H1 (cell line): ENCODE data around the gene RNF5. TPM values are rescaled to one million over a fixed set of nuclear protein-coding genes. Genes with fewer than 3 reads are reported as not detected.

ENCODE experiments used
- CTCF ChIA-PET: fragments of 300-600 bp; sonication (Branson Sonifier 250); formaldehyde crosslinking; loops from one replicate; lab custom pipeline; 2021; ENCODE audit not compliant: partially characterized antibody; lab: Charles Lee
- POLR2A ChIA-PET: fragments of 300-600 bp; sonication (Branson Sonifier 250); formaldehyde crosslinking; loops from one replicate; lab custom pipeline; 2021; ENCODE audit warnings: inconsistent platforms; ENCODE audit not compliant: partially characterized antibody; lab: Charles Lee
- DNase-seq, 2 experiments: peaks; one replicate each; pipeline versions ENCODE4 v3.0.0 to v3.0.0-alpha.2; 2010 to 2022; ENCODE audit warnings: low spot score in 2 of 2, low read depth in 1 of 2, mixed read lengths in 1 of 2
- FAIRE-seq: peaks from 2 replicates; lab custom pipeline; 2011; peaks lifted over from hg19 to GRCh38; lab: Jason Lieb, UNC
- H2AFZ ChIP-seq: 2 replicates; pipeline ENCODE4 v1.8.1; 2012; ENCODE audit warnings: low read length, inconsistent platforms
- H2AK5ac ChIP-seq: 2 replicates; pipeline ENCODE4 v1.6.1; 2013; ENCODE audit warnings: low read depth, low read length
- H2BK120ac ChIP-seq: replicated peaks from 2 replicates; pipeline ENCODE3; 2013; ENCODE audit warnings: low read depth, low read length, inconsistent platforms
- H2BK12ac ChIP-seq: 2 replicates; pipeline ENCODE4 v1.6.1; 2013; ENCODE audit warnings: low read depth, low read length
- H2BK15ac ChIP-seq: 2 replicates; pipeline ENCODE4 v1.6.1; 2013; ENCODE audit warnings: low read length
- H2BK20ac ChIP-seq: 2 replicates; pipeline ENCODE4 v1.6.1; 2013; ENCODE audit warnings: low read length
- H2BK5ac ChIP-seq: 2 replicates; pipeline ENCODE4 v1.6.1; 2013; ENCODE audit warnings: low read depth, low read length
- H3K14ac ChIP-seq: 2 replicates; pipeline ENCODE4 v1.6.1; 2013; ENCODE audit warnings: inconsistent platforms; ENCODE audit not compliant: insufficient read length
- H3K18ac ChIP-seq: 2 replicates; pipeline ENCODE4 v1.6.1; 2013; ENCODE audit warnings: low read length; ENCODE audit errors: extremely low read depth
- H3K23ac ChIP-seq: 2 replicates; pipeline ENCODE4 v1.6.1; 2013; ENCODE audit warnings: inconsistent platforms; ENCODE audit not compliant: insufficient read length
- H3K23me2 ChIP-seq: 2 replicates; pipeline ENCODE4 v1.6.1; 2013; ENCODE audit warnings: low read depth, low read length
- H3K27ac ChIP-seq: 2 replicates; pipeline ENCODE4 v1.6.1; 2011; ENCODE audit warnings: low read depth, low read length, inconsistent platforms
- H3K27me3 ChIP-seq, 4 experiments: replicated peaks in 1 of 4; 1 replicate in 1 of 4; 2 replicates in 3 of 4; pipeline versions ENCODE4 v1.6.1 to v1.8.1; 2011 to 2013; ENCODE audit warnings: low read length in 3 of 4, mild to moderate bottlenecking in 3 of 4, inconsistent platforms in 2 of 4, mixed read lengths in 2 of 4, moderate library complexity in 1 of 4; ENCODE audit not compliant: control insufficient read depth in 3 of 4, insufficient read depth in 3 of 4; ENCODE audit errors: extremely low read depth in 1 of 4
- H3K36me3 ChIP-seq, 4 experiments: 2 replicates each; pipeline versions ENCODE4 v1.6.1 to v1.8.1; 2011 to 2013; ENCODE audit warnings: mild to moderate bottlenecking in 4 of 4, low read length in 3 of 4, moderate library complexity in 2 of 4, control low read depth in 1 of 4, inconsistent platforms in 1 of 4; ENCODE audit not compliant: insufficient read depth in 4 of 4, control insufficient read depth in 2 of 4
- H3K4ac ChIP-seq: replicated peaks from 2 replicates; pipeline ENCODE3; 2013; ENCODE audit warnings: low read length, low read depth, mixed read lengths, inconsistent platforms; ENCODE audit not compliant: insufficient read length
- H3K4me1 ChIP-seq, 4 experiments: replicated peaks in 1 of 4; 1 replicate in 1 of 4; 2 replicates in 3 of 4; pipeline versions ENCODE4 v1.6.1 to v1.8.1; 2011 to 2013; ENCODE audit warnings: low read length in 3 of 4, inconsistent platforms in 2 of 4, mixed read lengths in 1 of 4; ENCODE audit not compliant: insufficient read depth in 4 of 4, control insufficient read depth in 3 of 4
- H3K4me2 ChIP-seq, 2 experiments: 2 replicates each; pipeline versions ENCODE4 v1.6.1 to v1.8.1; 2011 to 2013; ENCODE audit warnings: low read depth in 2 of 2, low read length in 2 of 2, control low read depth in 1 of 2, inconsistent platforms in 1 of 2, mild to moderate bottlenecking in 1 of 2; ENCODE audit not compliant: insufficient read depth in 1 of 2
- H3K4me3 ChIP-seq, 4 experiments: fragments of 200-600, 300-600 bp in 1 of 4; sonication (generic), shearing (Covaris generic), sonication (Bioruptor Twin) in 1 of 4; 2 replicates each; pipeline versions ENCODE4 v1.5.1 to v1.8.1; 2011 to 2016; ENCODE audit warnings: low read length in 4 of 4, low read depth in 3 of 4, control low read depth in 2 of 4, inconsistent platforms in 2 of 4, mild to moderate bottlenecking in 2 of 4, mixed read lengths in 1 of 4, moderate library complexity in 1 of 4; ENCODE audit not compliant: insufficient read depth in 2 of 4; ENCODE audit errors: extremely low read depth in 1 of 4
- H3K56ac ChIP-seq: replicated peaks from 2 replicates; pipeline ENCODE3; 2013; ENCODE audit warnings: low read depth, mild to moderate bottlenecking, mixed read lengths, low read length, inconsistent platforms; ENCODE audit not compliant: insufficient read length
- H3K79me1 ChIP-seq: 2 replicates; pipeline ENCODE4 v1.6.1; 2013; ENCODE audit warnings: low read depth, low read length, control low read depth
- H3K79me2 ChIP-seq, 2 experiments: 2 replicates each; pipeline versions ENCODE4 v1.6.1 to v1.8.1; 2012 to 2013; ENCODE audit warnings: low read length in 2 of 2, mild to moderate bottlenecking in 2 of 2, inconsistent platforms in 1 of 2; ENCODE audit not compliant: insufficient read depth in 2 of 2, control insufficient read depth in 1 of 2
- H3K9ac ChIP-seq, 4 experiments: replicated peaks in 1 of 4; 1 replicate in 1 of 4; 2 replicates in 3 of 4; pipeline versions ENCODE4 v1.6.1 to v1.8.1; 2011 to 2013; ENCODE audit warnings: low read depth in 3 of 4, low read length in 3 of 4, control low read depth in 2 of 4, mild to moderate bottlenecking in 2 of 4, moderate library complexity in 2 of 4, inconsistent platforms in 1 of 4; ENCODE audit errors: extremely low read depth in 1 of 4
- H3K9me3 ChIP-seq, 2 experiments: 2 replicates each; pipeline versions ENCODE4 v1.6.1 to v1.8.1; 2012 to 2013; ENCODE audit warnings: mild to moderate bottlenecking in 2 of 2, moderate library complexity in 2 of 2, control low read depth in 1 of 2, inconsistent platforms in 1 of 2, low read depth in 1 of 2, low read length in 1 of 2, mixed read lengths in 1 of 2; ENCODE audit not compliant: insufficient read depth in 2 of 2
- H4K20me1 ChIP-seq, 2 experiments: replicated peaks in 1 of 2; 2 replicates each; pipeline versions ENCODE3 to v1.8.1; 2011 to 2013; ENCODE audit warnings: inconsistent platforms in 2 of 2, low read length in 2 of 2, mild to moderate bottlenecking in 1 of 2; ENCODE audit not compliant: insufficient read depth in 2 of 2, control insufficient read depth in 1 of 2
- H4K5ac ChIP-seq: 2 replicates; pipeline ENCODE4 v1.6.1; 2013; ENCODE audit warnings: low read length, low read depth, mixed read lengths, inconsistent platforms; ENCODE audit not compliant: insufficient read length
- H4K8ac ChIP-seq: 2 replicates; pipeline ENCODE4 v1.8.0; 2013; ENCODE audit warnings: mild to moderate bottlenecking, moderate library complexity, low read length, inconsistent platforms; ENCODE audit not compliant: insufficient read depth; ENCODE audit errors: extremely low read depth
- H4K91ac ChIP-seq: replicated peaks from 2 replicates; pipeline ENCODE3; 2013; ENCODE audit warnings: low read length, mixed read lengths, inconsistent platforms; ENCODE audit not compliant: insufficient read length
- ATF2 ChIP-seq: IDR thresholded peaks from 2 replicates; pipeline ENCODE4 v1.6.1; 2012; ENCODE audit warnings: low read length, inconsistent platforms
- BACH1 ChIP-seq: IDR thresholded peaks from 2 replicates; pipeline ENCODE4 v1.6.1; 2012; ENCODE audit warnings: low read length, improper control_type of control experiment
- CHD2 ChIP-seq: IDR thresholded peaks from 2 replicates; pipeline ENCODE4 v1.6.1; 2012; ENCODE audit warnings: low read length, improper control_type of control experiment
- CREB1 ChIP-seq: IDR thresholded peaks from 2 replicates; pipeline ENCODE4 v1.6.1; 2012; ENCODE audit warnings: inconsistent platforms
- GTF2F1 ChIP-seq: IDR thresholded peaks from 2 replicates; pipeline ENCODE4 v1.6.1; 2012; ENCODE audit warnings: low read depth, low read length, improper control_type of control experiment, borderline replicate concordance
- NANOG ChIP-seq: IDR thresholded peaks from 2 replicates; pipeline ENCODE4 v1.6.1; 2011; ENCODE audit warnings: low read length, low read depth, mild to moderate bottlenecking, inconsistent platforms; ENCODE audit not compliant: insufficient read depth, poor library complexity, severe bottlenecking
- POLR2A ChIP-seq, 2 experiments: IDR thresholded peaks; 1 replicate in 1 of 2; 2 replicates in 1 of 2; pipeline ENCODE4 v1.6.1; 2011; ENCODE audit warnings: low read depth in 2 of 2, low read length in 2 of 2, mild to moderate bottlenecking in 2 of 2; ENCODE audit errors: control extremely low read depth in 1 of 2
- SP2 ChIP-seq: IDR thresholded peaks from 2 replicates; pipeline ENCODE4 v1.6.1; 2012; ENCODE audit warnings: mild to moderate bottlenecking, low read length, inconsistent platforms
- SP4 ChIP-seq: IDR thresholded peaks from 2 replicates; pipeline ENCODE4 v1.6.1; 2012; ENCODE audit warnings: low read length, inconsistent platforms
- ZNF274 ChIP-seq: IDR thresholded peaks from 2 replicates; pipeline ENCODE4 v1.7.0; 2012; ENCODE audit warnings: low read length, borderline replicate concordance; ENCODE audit errors: extremely low read depth
- WGBS, 2 experiments: shearing (Covaris generic) in 1 of 2; methylation state at CpG; one replicate each; pipeline versions ENCODE4 v1.1.6 to v1.1.7; 2013 to 2015; ENCODE audit warnings: low lambda C conversion rate in 2 of 2, mixed read lengths in 2 of 2, inconsistent platforms in 1 of 2, low coverage in 1 of 2, missing lambda C conversion rate in 1 of 2; ENCODE audit not compliant: insufficient replicate concordance in 2 of 2, insufficient coverage in 1 of 2, insufficient read length in 1 of 2; ENCODE audit errors: extremely low coverage in 1 of 2, missing lambda C conversion rate in 1 of 2; 5-methylcytosine and 5-hydroxymethylcytosine counted together
- polyA plus RNA-seq, 7 experiments: library from polyadenylated mRNA; depleted of rRNA in 3 of 7; stranded (reverse) in 5 of 7; unstranded in 2 of 7; fragments of >200 nt in 5 of 7; fragments of 200-250 nt in 2 of 7; gene quantifications; 1 replicate in 5 of 7; 2 replicates in 1 of 7; 4 replicates in 1 of 7; pipeline versions ENCODE4 v1.2.1 to v1.2.3, GENCODE V29; 2011 to 2013; ENCODE audit warnings: missing spikeins in 2 of 7, mixed read lengths in 2 of 7
- total RNA-seq: library from RNA; stranded (reverse); fragmentation: NEBNext Ultra II Directional; extraction: Animal tissue kit (Norgen Biotek cat#: 25700); gene quantifications from 2 replicates; pipeline ENCODE4 v1.2.1, GENCODE V29; 2021

RNF5 gene
- total and polyA plus RNA-seq, 2 of the 8 experiments (the other 6 are each of a cell fraction or from before 2014, with no cell fraction given): 90.0 to 158 TPM

- ChIA-PET POLR2A (interaction anchor here (1.0 to 13.3 kb wide), 7 partner anchors 12 to 91 kb away, joined by 3 to 194 read pairs (median 5); partner anchors contain the start of genes AGPAT1, EGFL8, PRRT1 and RNF5), CTCF (interaction anchor here (1.1 to 2.5 kb wide), 4 partner anchors 12 to 73 kb away, joined by 3 to 12 read pairs (median 8); partner anchors contain the start of gene RNF5)
- Histone ChIP-seq H3K27ac (no peak overlapping the region), H2BK20ac (0 out of 2 replicates have a peak overlapping the region, but pooled peaks have one; percentile 48), H2AK5ac (peak overlapping the region; percentile 28; the same call in 1 of the 2 replicates), H4K5ac (peak overlapping the region; percentile 0), H2BK120ac (peak overlapping the region; percentile 50), H3K36me3 (peaks cover 2 to 18% (median 14%) of the 10 kb centered on the region in 4 experiments; a peak in 7 of 8 replicates), H2BK12ac (peak overlapping the region; percentile 92; the same call in 1 of the 2 replicates), H3K4me2 (peak overlapping the region; percentile 79 to 90), H3K56ac (no peak overlapping the region), H3K4ac (peak overlapping the region; percentile 75), H2BK15ac (peak overlapping the region; percentile 67; the same call in 1 of the 2 replicates), H4K91ac (peak overlapping the region; percentile 76), H3K23me2 (peaks cover 10% of the 10 kb centered on the region), H2BK5ac (peak overlapping the region; percentile 55; the same call in 1 of the 2 replicates), H3K18ac (peak overlapping the region; percentile 75), H2AFZ (no peak overlapping the region), H3K79me1 (peaks cover 2% of the 10 kb centered on the region; the same call in 1 of the 2 replicates), H3K27me3 (no peaks in the 10 kb centered on the region), H3K14ac (no peak overlapping the region), H4K20me1 (peaks cover 0 to 3% of the 10 kb centered on the region in 2 experiments), H3K4me1 (peaks cover 8 to 36% (median 18%) of the 10 kb centered on the region in 4 experiments), H3K4me3 (peak overlapping the region in 3 of 4 experiments; percentile 30 to 87 (median 59); a peak in 2 of 8 replicates), H3K9ac (no peak overlapping the region; a peak in 2 of 7 replicates), H3K23ac (no peak overlapping the region), H3K9me3 (no peaks in the 10 kb centered on the region), H4K8ac (no peak overlapping the region), H3K79me2 (peaks cover 0 to 13% of the 10 kb centered on the region in 2 experiments; a peak in 2 of 4 replicates)
- WGBS, 2 experiments: 88% methylated on average over 8 of the region's 8 CpGs; no CpG with 5 or more reads in 1 of the 2 experiments
- DNase-seq: no peak
- FAIRE-seq: no peak
- TF ChIP-seq GTF2F1 (no peak), SP2 (no peak), NANOG (no peak), POLR2A (IDR thresholded peaks at IDR 0.05; ENCODE audit: control extremely low read depth in 1 of 2, low read depth in 2 of 2, low read length in 2 of 2) (no peak), SP4 (no peak), BACH1 (no peak), CREB1 (no peak), ZNF274 (no peak), ATF2 (no peak), CHD2 (no peak)
These were observed 12.9 kb downstream of the RNF5 start for GRCh38 chr6:32190911-32191677.
